Erythroblast (primary cell): ENCODE measurements around the gene MEI1.

Experiments used
- GATA1 ChIP-seq: IDR thresholded peaks from 2 replicates; pipeline ENCODE4 v1.6.1; 2011; ENCODE audit warnings: low read depth, mild to moderate bottlenecking, control low read depth, low read length, moderate library complexity
- POLR2A ChIP-seq: IDR thresholded peaks from 2 replicates; pipeline ENCODE4 v1.6.1; 2011; ENCODE audit warnings: mild to moderate bottlenecking, low read length

DNA sequence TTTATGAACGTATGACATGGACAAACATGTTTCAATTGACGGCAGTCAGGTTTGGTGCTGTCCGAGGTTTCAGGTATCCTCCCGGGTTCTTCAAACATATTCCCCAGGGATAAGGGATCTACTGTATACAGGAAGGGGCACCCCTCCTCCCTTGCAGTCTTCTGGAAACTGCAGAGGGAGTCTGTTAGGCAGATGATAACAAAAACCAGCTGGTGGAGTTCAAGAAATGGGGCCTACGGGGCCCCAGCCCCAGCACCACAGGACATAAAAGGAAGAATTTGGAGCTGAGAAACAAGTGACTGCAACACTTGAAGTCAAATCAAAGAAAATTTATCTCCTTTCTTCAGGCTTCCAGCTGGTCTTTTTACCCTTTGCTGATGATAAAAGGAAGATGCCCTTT, 42.7 kb upstream of the MEI1 start:
- TF ChIP-seq POLR2A (no peak), GATA1 (no peak)
